ENCODE measurements around the gene ZNF14.

ZNF14 gene

GRCh38 chr19:19776206-19777008 is 43.5 kb upstream of the ZNF14 start (continued):
- peak; percentile 89 for TF ChIP-seq ZNF335 (tag by site-specific recombination; conservative IDR thresholded peaks at IDR 0.05)
- TF ChIP-seq ZXDB (tag by site-specific recombination; IDR thresholded peaks at IDR 0.05): peak; percentile 85
- no peak for TF ChIP-seq ZNF239 (tag by site-specific recombination; IDR thresholded peaks at IDR 0.05)
- peak; percentile 57; the same call in 1 of the 2 replicates for TF ChIP-seq KLF1 (tag by site-specific recombination; IDR thresholded peaks at IDR 0.05)
- TF ChIP-seq ZNF133 (tag by site-specific recombination; IDR thresholded peaks at IDR 0.05): peak; percentile 64
- TF ChIP-seq PRDM10 (tag by site-specific recombination; IDR thresholded peaks at IDR 0.05): peak; percentile 69; the same call in 1 of the 2 replicates
- TF ChIP-seq FEZF1 (tag by site-specific recombination; IDR thresholded peaks at IDR 0.05): 0 out of 2 replicates have a peak, but pooled peaks have one; percentile 9
- no peak for TF ChIP-seq GLI2 (tag by site-specific recombination; IDR thresholded peaks at IDR 0.05; ENCODE audit: borderline replicate concordance, low read depth)
- TF ChIP-seq YY1 (tag by site-specific recombination; IDR thresholded peaks at IDR 0.05): peak; percentile 76; the same call in 1 of the 2 replicates
- peak; percentile 72 for TF ChIP-seq ZBTB11 (tag by site-specific recombination; conservative IDR thresholded peaks at IDR 0.05; ENCODE audit: low read depth)
- peak; percentile 80; the same call in 1 of the 2 replicates for TF ChIP-seq KLF17 (tag by site-specific recombination; IDR thresholded peaks at IDR 0.05)
- peak; percentile 75; the same call in 1 of the 2 replicates for TF ChIP-seq TRIM28 (IDR thresholded peaks at IDR 0.05; ENCODE audit: borderline replicate concordance, low read length)
- no peak for TF ChIP-seq ZNF530 (tag by site-specific recombination; IDR thresholded peaks at IDR 0.05; ENCODE audit: low read depth)
- peak; percentile 34; the same call in 1 of the 2 replicates for TF ChIP-seq ZNF24 (tag by site-specific recombination; IDR thresholded peaks at IDR 0.05)
- 0 out of 2 replicates have a peak, but pooled peaks have one; percentile 7 for TF ChIP-seq CTCF (tag by site-specific recombination; IDR thresholded peaks at IDR 0.05)
- TF ChIP-seq KLF8 (tag by site-specific recombination; IDR thresholded peaks at IDR 0.05): peak; percentile 92
- TF ChIP-seq ZSCAN30 (tag by site-specific recombination; IDR thresholded peaks at IDR 0.05): peak; percentile 61; the same call in 1 of the 2 replicates
- peak; percentile 74 for TF ChIP-seq ZNF341 (tag by site-specific recombination; IDR thresholded peaks at IDR 0.05; ENCODE audit: low read depth)
- peak; percentile 89 for TF ChIP-seq ZBTB20 (tag by site-specific recombination; IDR thresholded peaks at IDR 0.05)
- TF ChIP-seq ZNF2 (tag by site-specific recombination; IDR thresholded peaks at IDR 0.05): peak; percentile 69; the same call in 1 of the 2 replicates
- TF ChIP-seq ZNF76 (tag by site-specific recombination; IDR thresholded peaks at IDR 0.05; ENCODE audit: borderline replicate concordance, low read depth): peak; percentile 99
- TF ChIP-seq ZBTB48 (tag by site-specific recombination; IDR thresholded peaks at IDR 0.05): peak; percentile 83
- TF ChIP-seq KLF9 (tag by site-specific recombination; IDR thresholded peaks at IDR 0.05; ENCODE audit: low read depth): peak; percentile 71
- TF ChIP-seq HOXC10 (CRISPR knock-in tag; IDR thresholded peaks at IDR 0.05): no peak
- peak; percentile 6; the same call in 1 of the 2 replicates for TF ChIP-seq SP7 (tag by site-specific recombination; IDR thresholded peaks at IDR 0.05)
- peak; percentile 99 for TF ChIP-seq SP3 (tag by site-specific recombination; IDR thresholded peaks at IDR 0.05)
- TF ChIP-seq ZNF629 (tag by site-specific recombination; IDR thresholded peaks at IDR 0.05): peak; percentile 55
- TF ChIP-seq ZNF473 (tag by site-specific recombination; IDR thresholded peaks at IDR 0.05): no peak

All from HEK293 (cell line).